Neural crest cell (in vitro differentiated cells): Measurements from ENCODE around the gene RABEPK. TPM values are rescaled to one million over a fixed set of nuclear protein-coding genes. Genes with fewer than 3 reads are reported as not detected.
"Not testable (repeated sequence)": the region's sequence is repeated elsewhere in the genome, so short reads cannot be mapped to it uniquely, and the experiment has no call there.

ENCODE experiments used
- DNase-seq: peaks from one replicate; pipeline ENCODE4 v3.0.0; 2021; ENCODE audit warnings: low read depth, mixed read lengths, low spot score
- H3K27ac Mint-ChIP-seq: one replicate; pipeline ENCODE4 v1.8.0; 2021; ENCODE audit warnings: mild to moderate bottlenecking, mixed read lengths; ENCODE audit not compliant: unreplicated experiment
- H3K27me3 Mint-ChIP-seq: 2 replicates; pipeline ENCODE4 v1.8.0; 2021; ENCODE audit warnings: low read depth, mild to moderate bottlenecking, mixed read lengths
- H3K36me3 Mint-ChIP-seq: 2 replicates; pipeline ENCODE4 v1.8.0; 2021; ENCODE audit warnings: low read depth, mild to moderate bottlenecking, mixed read lengths
- H3K4me1 Mint-ChIP-seq: 2 replicates; pipeline ENCODE4 v1.8.0; 2021; ENCODE audit warnings: mixed read lengths
- H3K4me3 Mint-ChIP-seq: one replicate; pipeline ENCODE4 v1.8.0; 2021; ENCODE audit warnings: mild to moderate bottlenecking, mixed read lengths
- H3K9me3 Mint-ChIP-seq: 2 replicates; pipeline ENCODE4 v1.8.0; 2021; ENCODE audit warnings: mixed read lengths
- CTCF ChIP-seq: fragments of 200-600 bp; sonication (generic); conservative IDR thresholded peaks from 2 replicates; pipeline ENCODE4 v1.5.0; 2021; ENCODE audit warnings: antibody characterized with exemption, mild to moderate bottlenecking
- total RNA-seq: library from RNA; stranded (reverse); gene quantifications from 2 replicates; pipeline ENCODE4 v1.2.1, GENCODE V29; 2021

Gene RABEPK
- total RNA-seq, 1 donor from 2014 or later: 27.5 TPM

GRCh38 chr9:125261501-125262293 lies 61.4 kb downstream of the RABEPK start, which contains the start of gene GAPVD1:
Gene GAPVD1, plus strand, starts transcription at chr9:125261826. Its CDS starts 37,096 bp downstream, at chr9:125298922.
- H3K4me3 Mint-ChIP-seq: peak within 1 kb of the TSS; percentile 99
- no peaks in the 10 kb centered on the region for H3K9me3 Mint-ChIP-seq
- peak; percentile 90 for DNase-seq
- H3K27me3 Mint-ChIP-seq: no peaks in the 10 kb centered on the region
- peak; percentile 51 for TF ChIP-seq CTCF
- H3K36me3 Mint-ChIP-seq: peaks cover 2% of the 10 kb centered on the region
- peaks cover 27% of the 10 kb centered on the region for H3K4me1 Mint-ChIP-seq
- peak within 1 kb of the TSS; percentile 96 for H3K27ac Mint-ChIP-seq

DNA sequence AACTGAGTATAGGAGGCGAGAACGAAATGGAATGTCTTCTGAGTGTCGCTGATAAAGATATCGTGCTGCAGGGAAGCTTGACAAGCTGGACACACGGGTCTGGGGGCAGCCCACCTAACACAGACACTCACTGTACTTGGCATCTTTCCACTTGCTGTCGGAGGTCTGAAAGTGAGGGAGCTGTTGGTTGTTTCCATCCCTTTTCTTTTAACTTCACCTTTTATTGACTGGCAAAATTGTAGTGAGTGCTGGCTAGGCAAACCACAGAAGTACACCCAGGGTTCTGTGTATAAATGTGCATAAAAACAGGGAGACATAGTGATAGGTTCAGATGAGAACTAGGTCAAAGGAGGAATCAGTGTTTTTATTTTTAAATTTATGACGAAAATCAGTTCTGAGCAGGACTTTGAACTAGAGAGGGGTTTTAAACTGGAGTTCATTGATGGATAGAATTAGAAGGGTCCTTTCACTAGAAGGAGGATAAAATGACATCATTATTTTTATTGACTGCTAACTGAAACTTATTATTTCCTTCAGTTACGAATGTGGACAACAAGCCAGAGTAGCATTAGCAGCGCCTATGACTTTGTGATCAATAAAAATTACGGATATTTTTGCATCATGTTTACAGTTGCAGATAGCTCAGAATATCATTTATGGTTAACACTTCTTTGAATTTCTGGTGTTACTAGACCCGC lies 62.1 kb downstream of the RABEPK start:
- H3K27me3 Mint-ChIP-seq: no peaks in the 10 kb centered on the region
- peak overlapping the region; percentile 99 for H3K4me3 Mint-ChIP-seq
- TF ChIP-seq CTCF: no peak
- no peaks in the 10 kb centered on the region for H3K9me3 Mint-ChIP-seq
- peaks cover 2% of the 10 kb centered on the region for H3K36me3 Mint-ChIP-seq
- H3K27ac Mint-ChIP-seq: peak overlapping the region; percentile 93
- DNase-seq: no peak
- peaks cover 27% of the 10 kb centered on the region for H3K4me1 Mint-ChIP-seq

DNA sequence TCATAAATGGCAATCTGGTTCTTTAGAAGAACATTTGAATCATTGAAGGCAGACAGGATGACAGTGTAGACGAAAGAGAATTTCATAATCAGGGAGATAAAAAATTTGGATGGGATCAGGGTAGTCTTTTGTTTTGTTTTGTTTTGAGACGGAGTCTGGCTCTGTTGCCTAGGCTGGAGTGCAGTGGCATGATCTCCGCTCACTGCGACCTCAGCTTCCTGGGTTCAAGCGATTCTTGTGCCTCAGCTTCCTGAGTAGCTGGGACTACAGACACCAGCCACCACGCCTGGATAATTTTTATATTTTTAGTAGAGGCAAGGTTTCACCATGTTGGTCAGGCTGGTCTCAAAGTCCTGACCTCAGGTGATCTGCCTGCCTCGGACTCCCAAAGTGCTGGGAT lies 63.7 kb downstream of the RABEPK start:
- not testable (repeated sequence) for H3K36me3 Mint-ChIP-seq, H3K27ac Mint-ChIP-seq, DNase-seq, H3K27me3 Mint-ChIP-seq, H3K9me3 Mint-ChIP-seq
- peak overlapping the region; percentile 76 for H3K4me3 Mint-ChIP-seq
- peaks cover 27% of the 10 kb centered on the region for H3K4me1 Mint-ChIP-seq

GRCh38 chr9:125268394-125269013 lies 68.2 kb downstream of the RABEPK start:
- DNase-seq: no peak
- Mint-ChIP-seq H3K4me3 (no peak overlapping the region), H3K27ac (peak overlapping the region; percentile 12), H3K4me1 (peaks cover 3% of the 10 kb centered on the region), H3K36me3 (no peaks in the 10 kb centered on the region), H3K27me3 (no peaks in the 10 kb centered on the region), H3K9me3 (no peaks in the 10 kb centered on the region)
- no peak for TF ChIP-seq CTCF

GRCh38 chr9:125269014-125269397 lies 68.7 kb downstream of the RABEPK start:
- Mint-ChIP-seq H3K27ac (no peak overlapping the region), H3K36me3 (no peaks in the 10 kb centered on the region), H3K9me3 (no peaks in the 10 kb centered on the region), H3K27me3 (no peaks in the 10 kb centered on the region), H3K4me3 (no peak overlapping the region), H3K4me1 (no peaks in the 10 kb centered on the region)
- no peak for TF ChIP-seq CTCF
- DNase-seq: no peak
